Astrocyte (in vitro differentiated cells and primary cell): Measurements from ENCODE around the gene LMNTD2. TPM values are rescaled to one million over a fixed set of nuclear protein-coding genes. Genes with fewer than 3 reads are reported as not detected.

Experiments used
- DNase-seq: peaks from one replicate; pipeline ENCODE4 v3.0.0-alpha.2; 2010; ENCODE audit warnings: low read depth
- FAIRE-seq: peaks from 2 replicates; lab custom pipeline; 2011; peaks lifted over from hg19 to GRCh38; lab: Jason Lieb, UNC
- H2AFZ ChIP-seq: 2 replicates; pipeline ENCODE4 v1.6.0; 2012; ENCODE audit warnings: low read depth, low read length, inconsistent platforms
- H3K27ac ChIP-seq: 2 replicates; pipeline ENCODE4 v1.5.1; 2011; ENCODE audit warnings: low read depth, low read length, inconsistent platforms
- H3K27me3 ChIP-seq: 2 replicates; pipeline ENCODE4 v1.6.0; 2011; ENCODE audit warnings: low read length, inconsistent platforms; ENCODE audit not compliant: insufficient read depth
- H3K36me3 ChIP-seq: 2 replicates; pipeline ENCODE4 v1.5.1; 2011; ENCODE audit warnings: low read length, inconsistent platforms; ENCODE audit not compliant: insufficient read depth
- H3K4me1 ChIP-seq: 2 replicates; pipeline ENCODE4 v1.5.1; 2011; ENCODE audit warnings: low read length, inconsistent platforms; ENCODE audit not compliant: insufficient read depth
- H3K4me2 ChIP-seq: 2 replicates; pipeline ENCODE4 v1.6.0; 2012; ENCODE audit warnings: low read length, inconsistent platforms
- H3K4me3 ChIP-seq: 2 replicates; pipeline ENCODE4 v1.5.1; 2011; ENCODE audit warnings: low read depth, mild to moderate bottlenecking, low read length, inconsistent platforms; ENCODE audit not compliant: insufficient read depth
- H3K79me2 ChIP-seq: 2 replicates; pipeline ENCODE4 v1.6.0; 2012; ENCODE audit warnings: mild to moderate bottlenecking, low read length, inconsistent platforms; ENCODE audit not compliant: insufficient read depth
- H3K9ac ChIP-seq: 2 replicates; pipeline ENCODE4 v1.6.0; 2012; ENCODE audit warnings: mild to moderate bottlenecking, low read length, inconsistent platforms
- H3K9me3 ChIP-seq: 2 replicates; pipeline ENCODE4 v1.5.1; 2012; ENCODE audit warnings: low read depth, mild to moderate bottlenecking, low read length, inconsistent platforms; ENCODE audit not compliant: insufficient read depth
- H4K20me1 ChIP-seq: 2 replicates; pipeline ENCODE4 v1.6.0; 2012; ENCODE audit warnings: low read length, inconsistent platforms; ENCODE audit not compliant: insufficient read depth
- H3K27ac Mint-ChIP-seq: one replicate; pipeline ENCODE4 v1.8.0; 2021; ENCODE audit warnings: mild to moderate bottlenecking, mixed read lengths; ENCODE audit not compliant: unreplicated experiment
- H3K27me3 Mint-ChIP-seq: one replicate; pipeline ENCODE4 v1.8.0; 2021; ENCODE audit warnings: low read depth, mixed read lengths; ENCODE audit not compliant: unreplicated experiment
- H3K36me3 Mint-ChIP-seq: one replicate; pipeline ENCODE4 v1.8.0; 2021; ENCODE audit warnings: low read depth, mixed read lengths; ENCODE audit not compliant: unreplicated experiment
- H3K4me1 Mint-ChIP-seq: one replicate; pipeline ENCODE4 v1.8.0; 2021; ENCODE audit warnings: low read depth, mixed read lengths; ENCODE audit not compliant: unreplicated experiment
- H3K4me3 Mint-ChIP-seq: one replicate; pipeline ENCODE4 v1.8.0; 2021; ENCODE audit warnings: mild to moderate bottlenecking, moderate library complexity, mixed read lengths; ENCODE audit not compliant: unreplicated experiment
- H3K9me3 Mint-ChIP-seq: one replicate; pipeline ENCODE4 v1.8.0; 2021; ENCODE audit warnings: mild to moderate bottlenecking, mixed read lengths; ENCODE audit not compliant: unreplicated experiment
- EZH2 ChIP-seq: IDR thresholded peaks from 2 replicates; pipeline ENCODE4 v1.6.1; 2012; ENCODE audit warnings: mild to moderate bottlenecking, low read length, inconsistent platforms; ENCODE audit not compliant: insufficient read depth
- total RNA-seq: library from RNA; stranded (reverse); gene quantifications from 2 replicates; pipeline ENCODE4 v1.2.1, GENCODE V29; 2021
- TF ChIP-seq, protein P1 (sequence below): IDR thresholded peaks from 2 replicates; pipeline ENCODE4 v1.5.1; 2011; ENCODE audit warnings: low read depth, mild to moderate bottlenecking, inconsistent platforms, low read length, moderate library complexity; ENCODE audit not compliant: insufficient read depth

Gene LMNTD2
- total RNA-seq, 1 donor from 2014 or later: 2.8 TPM

- Histone ChIP-seq H3K9me3 (no peaks in the 10 kb centered on the region), H3K4me3 (no peak overlapping the region), H3K4me1 (peaks cover 14% of the 10 kb centered on the region), H3K27me3 (no peaks in the 10 kb centered on the region), H3K79me2 (peaks cover 20% of the 10 kb centered on the region), H3K36me3 (peaks cover 3% of the 10 kb centered on the region), H4K20me1 (peaks cover 34% of the 10 kb centered on the region), H2AFZ (no peak overlapping the region), H3K4me2 (no peak overlapping the region), H3K9ac (no peak overlapping the region), H3K27ac (no peak overlapping the region)
- H3K27me3 Mint-ChIP-seq: no peaks in the 10 kb centered on the region
- no peak for DNase-seq
- H3K27ac Mint-ChIP-seq: no peak overlapping the region
- H3K9me3 Mint-ChIP-seq: no peaks in the 10 kb centered on the region
- peaks cover under 1% of the 10 kb centered on the region for H3K4me1 Mint-ChIP-seq
- no peak for FAIRE-seq
- TF ChIP-seq, protein P1, sequence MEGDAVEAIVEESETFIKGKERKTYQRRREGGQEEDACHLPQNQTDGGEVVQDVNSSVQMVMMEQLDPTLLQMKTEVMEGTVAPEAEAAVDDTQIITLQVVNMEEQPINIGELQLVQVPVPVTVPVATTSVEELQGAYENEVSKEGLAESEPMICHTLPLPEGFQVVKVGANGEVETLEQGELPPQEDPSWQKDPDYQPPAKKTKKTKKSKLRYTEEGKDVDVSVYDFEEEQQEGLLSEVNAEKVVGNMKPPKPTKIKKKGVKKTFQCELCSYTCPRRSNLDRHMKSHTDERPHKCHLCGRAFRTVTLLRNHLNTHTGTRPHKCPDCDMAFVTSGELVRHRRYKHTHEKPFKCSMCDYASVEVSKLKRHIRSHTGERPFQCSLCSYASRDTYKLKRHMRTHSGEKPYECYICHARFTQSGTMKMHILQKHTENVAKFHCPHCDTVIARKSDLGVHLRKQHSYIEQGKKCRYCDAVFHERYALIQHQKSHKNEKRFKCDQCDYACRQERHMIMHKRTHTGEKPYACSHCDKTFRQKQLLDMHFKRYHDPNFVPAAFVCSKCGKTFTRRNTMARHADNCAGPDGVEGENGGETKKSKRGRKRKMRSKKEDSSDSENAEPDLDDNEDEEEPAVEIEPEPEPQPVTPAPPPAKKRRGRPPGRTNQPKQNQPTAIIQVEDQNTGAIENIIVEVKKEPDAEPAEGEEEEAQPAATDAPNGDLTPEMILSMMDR: no peak
- TF ChIP-seq EZH2: no peak
- H3K36me3 Mint-ChIP-seq: no peaks in the 10 kb centered on the region
- H3K4me3 Mint-ChIP-seq: no peak overlapping the region
These were observed 29.3 kb downstream of the LMNTD2 start for GRCh38 chr11:530960-531831.

- FAIRE-seq: no peak
- Histone ChIP-seq H3K9me3 (no peaks in the 10 kb centered on the region), H2AFZ (no peak overlapping the region), H3K4me2 (no peak overlapping the region), H3K79me2 (peaks cover 19% of the 10 kb centered on the region), H3K27ac (no peak overlapping the region), H3K9ac (no peak overlapping the region), H4K20me1 (peaks cover 33% of the 10 kb centered on the region), H3K4me3 (no peak overlapping the region), H3K4me1 (peaks cover 10% of the 10 kb centered on the region), H3K27me3 (no peaks in the 10 kb centered on the region), H3K36me3 (peaks cover 3% of the 10 kb centered on the region)
- H3K4me1 Mint-ChIP-seq: no peaks in the 10 kb centered on the region
- no peaks in the 10 kb centered on the region for H3K36me3 Mint-ChIP-seq
- no peak for DNase-seq
- TF ChIP-seq, protein P1: no peak
- TF ChIP-seq EZH2: no peak
- H3K27me3 Mint-ChIP-seq: no peaks in the 10 kb centered on the region
- H3K27ac Mint-ChIP-seq: no peak overlapping the region
- no peak overlapping the region for H3K4me3 Mint-ChIP-seq
- H3K9me3 Mint-ChIP-seq: no peaks in the 10 kb centered on the region
These were observed 30.7 kb downstream of the LMNTD2 start for GRCh38 chr11:529728-530411.
